ENCODE results near the gene AUTS2.

The AUTS2 gene

GRCh38 chr7:70681469-70682350, 1083.4 kb downstream of the AUTS2 start:
- H3K4me1 Mint-ChIP-seq = peaks cover 55% of the 10 kb centered on the region
- H3K27ac Mint-ChIP-seq = no peak overlapping the region
- H3K27me3 Mint-ChIP-seq (ENCODE audit: low read depth, poor library complexity) = peaks cover 8% of the 10 kb centered on the region

GRCh38 chr7:70684173-70684572, 1085.9 kb downstream of the AUTS2 start:
- no peak for DNase-seq
- Mint-ChIP-seq H3K27me3 (ENCODE audit: low read depth, poor library complexity) (peaks cover 11% of the 10 kb centered on the region), H3K9me3 (no peaks in the 10 kb centered on the region), H3K4me1 (peaks cover 51% of the 10 kb centered on the region), H3K36me3 (ENCODE audit: low read depth) (peaks cover 13% of the 10 kb centered on the region), H3K27ac (no peak overlapping the region), H3K4me3 (no peak overlapping the region)
- TF ChIP-seq CTCF (IDR thresholded peaks at IDR 0.05) = no peak

More at GRCh38 chr7:70681469-70682350, 1083.4 kb downstream of the AUTS2 start:
- Mint-ChIP-seq H3K36me3 (ENCODE audit: low read depth) (peaks cover 12% of the 10 kb centered on the region), H3K9me3 (no peaks in the 10 kb centered on the region), H3K4me3 (no peak overlapping the region)
- DNase-seq = no peak
- TF ChIP-seq CTCF (IDR thresholded peaks at IDR 0.05) = no peak

DNA sequence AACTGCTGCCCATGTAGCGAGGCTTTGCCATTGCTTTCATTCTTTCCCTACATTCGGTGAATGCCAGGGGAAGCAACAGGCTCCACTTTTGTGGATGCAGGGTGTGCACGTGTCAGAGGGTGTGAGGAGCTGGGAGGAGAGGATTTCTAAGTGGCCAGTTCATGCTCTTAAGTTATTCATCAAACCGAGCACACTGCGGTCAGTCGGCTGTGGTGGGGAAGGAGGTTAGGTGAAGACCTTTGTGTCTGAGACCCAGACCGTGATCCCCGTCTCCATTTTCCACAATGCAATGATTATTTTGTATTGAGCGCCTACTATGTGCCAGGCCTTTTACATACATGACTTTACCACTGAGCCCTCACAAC, 1095.0 kb downstream of the AUTS2 start:
- Mint-ChIP-seq H3K4me3 (peak overlapping the region; percentile 85), H3K27me3 (ENCODE audit: low read depth, poor library complexity) (peaks cover 11% of the 10 kb centered on the region), H3K36me3 (ENCODE audit: low read depth) (peaks cover 5% of the 10 kb centered on the region), H3K4me1 (peaks cover 9% of the 10 kb centered on the region), H3K9me3 (no peaks in the 10 kb centered on the region), H3K27ac (peak overlapping the region; percentile 92)
- no peak for DNase-seq
- no peak for TF ChIP-seq CTCF (IDR thresholded peaks at IDR 0.05)

DNA sequence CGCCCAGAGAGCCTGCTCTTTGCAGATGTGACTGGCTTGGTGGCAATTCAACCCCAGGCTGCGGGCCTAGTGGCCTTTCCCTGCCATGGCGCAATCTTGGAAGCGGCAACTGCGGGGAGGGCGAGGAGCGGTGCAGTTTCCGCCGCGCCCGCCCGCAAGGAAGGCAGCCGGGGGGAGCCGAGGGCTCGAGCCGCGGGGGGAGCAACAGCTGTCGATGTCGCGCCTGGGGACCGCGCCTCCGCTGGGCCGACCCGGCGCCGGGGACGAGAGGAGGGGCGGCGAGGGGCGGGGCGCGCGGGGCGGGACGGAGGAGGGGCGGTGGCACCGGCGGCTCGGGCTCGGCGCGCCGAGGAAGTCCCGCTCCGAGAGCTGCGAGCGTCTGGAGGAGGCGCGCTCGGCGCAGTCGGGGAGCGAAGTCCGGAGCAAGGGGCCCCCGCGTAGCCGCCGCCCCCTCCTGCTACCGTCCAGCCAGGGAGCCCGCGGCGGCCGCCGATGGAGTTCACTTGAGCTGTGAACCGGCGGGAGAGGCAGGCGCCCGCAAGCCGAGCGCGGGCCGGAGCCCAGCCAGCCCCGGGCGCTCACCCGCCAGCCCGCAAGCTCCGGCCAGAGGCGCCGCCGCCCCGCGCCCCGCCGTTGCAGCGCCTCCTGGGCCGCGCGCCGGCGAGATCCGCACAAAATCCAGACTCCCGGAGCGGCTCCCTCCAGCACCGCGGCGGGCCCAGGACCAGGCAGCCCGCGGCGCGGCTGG, 1095.6 kb downstream of the AUTS2 start:
- no peak for TF ChIP-seq CTCF (IDR thresholded peaks at IDR 0.05)
- Mint-ChIP-seq H3K36me3 (ENCODE audit: low read depth) (peaks cover 4% of the 10 kb centered on the region), H3K4me3 (peak overlapping the region; percentile 85), H3K27me3 (ENCODE audit: low read depth, poor library complexity) (peaks cover 11% of the 10 kb centered on the region), H3K9me3 (no peaks in the 10 kb centered on the region), H3K27ac (peak overlapping the region; percentile 57), H3K4me1 (peaks cover 9% of the 10 kb centered on the region)
- DNase-seq = peak; percentile 86

- peaks cover 9% of the 10 kb centered on the region for H3K4me1 Mint-ChIP-seq
- no peaks in the 10 kb centered on the region for H3K9me3 Mint-ChIP-seq
- peak overlapping the region; percentile 100 for H3K4me3 Mint-ChIP-seq
- peaks cover 11% of the 10 kb centered on the region for H3K27me3 Mint-ChIP-seq (ENCODE audit: low read depth, poor library complexity)
- DNase-seq = peak; percentile 62
- no peak for TF ChIP-seq CTCF (IDR thresholded peaks at IDR 0.05)
- peaks cover 4% of the 10 kb centered on the region for H3K36me3 Mint-ChIP-seq (ENCODE audit: low read depth)
- H3K27ac Mint-ChIP-seq = peak overlapping the region; percentile 94
Observed at GRCh38 chr7:70694434-70694970, 1096.2 kb downstream of the AUTS2 start.
